DOHH2 (cell line): ENCODE measurements around the gene CEBPG.

ENCODE experiments used
- CTCF ChIP-seq: fragments of 200-600 bp; sonication (generic); IDR thresholded peaks from one replicate; pipeline ENCODE4 v1.5.1; 2014; ENCODE audit warnings: antibody characterized with exemption, mild to moderate bottlenecking, low read depth, low read length; ENCODE audit not compliant: poor library complexity, severe bottlenecking
- EZH2phosphoT487 ChIP-seq: fragments of 200-600 bp; sonication (generic); IDR thresholded peaks from 2 replicates; pipeline ENCODE4 v1.6.1; 2017; ENCODE audit warnings: borderline replicate concordance, mild to moderate bottlenecking, antibody characterized with exemption, low read length, moderate library complexity, mixed read lengths

- TF ChIP-seq CTCF (no peak), EZH2phosphoT487 (no peak)
Observed at GRCh38 chr19:33346665-33347064, 26.8 kb upstream of the CEBPG start.
